ENCODE data around the gene CAPN2. TPM values are rescaled to one million over a fixed set of nuclear protein-coding genes. Genes with fewer than 3 reads are reported as not detected.

CAPN2 gene
- total RNA-seq, 1 donor from 2014 or later, result 391 TPM

- no peak overlapping the region for H3K27ac Mint-ChIP-seq (ENCODE audit: unreplicated experiment)
- DNase-seq (ENCODE audit: low read depth) (no peak), FAIRE-seq (no peak)
- H3K27ac ChIP-seq (ENCODE audit: low read depth, low read length), result no peak overlapping the region
- H2AFZ ChIP-seq (ENCODE audit: low read depth, low read length), result no peak overlapping the region
- H3K27me3 ChIP-seq (ENCODE audit: insufficient read depth, low read length), result no peaks in the 10 kb centered on the region
- peaks cover 53% of the 10 kb centered on the region for H3K36me3 Mint-ChIP-seq (ENCODE audit: low read depth, unreplicated experiment)
- H4K20me1 ChIP-seq (ENCODE audit: insufficient read depth, low read length), result peaks cover 89% of the 10 kb centered on the region
- no peak for TF ChIP-seq EZH2 (IDR thresholded peaks at IDR 0.05; ENCODE audit: insufficient read depth, low read length)
- no peak for TF ChIP-seq CTCF (IDR thresholded peaks at IDR 0.05; ENCODE audit: insufficient read depth, low read depth, low read length)
- peak overlapping the region; percentile 35 for H3K4me3 Mint-ChIP-seq (ENCODE audit: unreplicated experiment)
- no peaks in the 10 kb centered on the region for H3K27me3 Mint-ChIP-seq (ENCODE audit: low read depth, unreplicated experiment)
- H3K4me3 ChIP-seq (ENCODE audit: insufficient read depth, low read depth, low read length), result no peak overlapping the region
- H3K79me2 ChIP-seq (ENCODE audit: insufficient read depth, low read length), result peaks cover 97% of the 10 kb centered on the region
- no peak overlapping the region for H3K4me2 ChIP-seq (ENCODE audit: low read length)
- no peak overlapping the region for H3K9ac ChIP-seq (ENCODE audit: low read length)
- no peaks in the 10 kb centered on the region for H3K9me3 Mint-ChIP-seq (ENCODE audit: unreplicated experiment)
- peaks cover 41% of the 10 kb centered on the region for H3K36me3 ChIP-seq (ENCODE audit: insufficient read depth, low read length)
- peaks cover 67% of the 10 kb centered on the region for H3K4me1 ChIP-seq (ENCODE audit: insufficient read depth, low read length)
- no peaks in the 10 kb centered on the region for H3K9me3 ChIP-seq (ENCODE audit: insufficient read depth, low read depth, low read length)
- H3K4me1 Mint-ChIP-seq (ENCODE audit: low read depth, unreplicated experiment), result peaks cover 69% of the 10 kb centered on the region
These were observed 11.1 kb downstream of the CAPN2 start for GRCh38 chr1:223723351-223723904.

GRCh38 chr1:223724376-223724775, 12.0 kb downstream of the CAPN2 start:
- Histone ChIP-seq H4K20me1 (ENCODE audit: insufficient read depth, low read length) (peaks cover 90% of the 10 kb centered on the region), H2AFZ (ENCODE audit: low read depth, low read length) (no peak overlapping the region), H3K4me2 (ENCODE audit: low read length) (no peak overlapping the region), H3K9ac (ENCODE audit: low read length) (no peak overlapping the region), H3K4me3 (ENCODE audit: insufficient read depth, low read depth, low read length) (no peak overlapping the region), H3K9me3 (ENCODE audit: insufficient read depth, low read depth, low read length) (no peaks in the 10 kb centered on the region), H3K4me1 (ENCODE audit: insufficient read depth, low read length) (peaks cover 61% of the 10 kb centered on the region), H3K36me3 (ENCODE audit: insufficient read depth, low read length) (peaks cover 46% of the 10 kb centered on the region), H3K27ac (ENCODE audit: low read depth, low read length) (peak overlapping the region; percentile 21), H3K79me2 (ENCODE audit: insufficient read depth, low read length) (peaks cover 98% of the 10 kb centered on the region), H3K27me3 (ENCODE audit: insufficient read depth, low read length) (no peaks in the 10 kb centered on the region)
- Mint-ChIP-seq H3K36me3 (ENCODE audit: low read depth, unreplicated experiment) (peaks cover 49% of the 10 kb centered on the region), H3K4me3 (ENCODE audit: unreplicated experiment) (no peak overlapping the region), H3K27ac (ENCODE audit: unreplicated experiment) (no peak overlapping the region), H3K4me1 (ENCODE audit: low read depth, unreplicated experiment) (peaks cover 63% of the 10 kb centered on the region), H3K9me3 (ENCODE audit: unreplicated experiment) (no peaks in the 10 kb centered on the region), H3K27me3 (ENCODE audit: low read depth, unreplicated experiment) (no peaks in the 10 kb centered on the region)
- no peak for TF ChIP-seq CTCF (IDR thresholded peaks at IDR 0.05; ENCODE audit: insufficient read depth, low read depth, low read length)
- no peak for TF ChIP-seq EZH2 (IDR thresholded peaks at IDR 0.05; ENCODE audit: insufficient read depth, low read length)
- FAIRE-seq, result no peak
- no peak for DNase-seq (ENCODE audit: low read depth)

- Mint-ChIP-seq H3K4me1 (ENCODE audit: low read depth, unreplicated experiment) (peaks cover 57% of the 10 kb centered on the region), H3K36me3 (ENCODE audit: low read depth, unreplicated experiment) (peaks cover 46% of the 10 kb centered on the region), H3K4me3 (ENCODE audit: unreplicated experiment) (peak overlapping the region; percentile 67), H3K27ac (ENCODE audit: unreplicated experiment) (peak overlapping the region; percentile 47), H3K27me3 (ENCODE audit: low read depth, unreplicated experiment) (no peaks in the 10 kb centered on the region), H3K9me3 (ENCODE audit: unreplicated experiment) (no peaks in the 10 kb centered on the region)
- Histone ChIP-seq H4K20me1 (ENCODE audit: insufficient read depth, low read length) (peaks cover 86% of the 10 kb centered on the region), H3K4me3 (ENCODE audit: insufficient read depth, low read depth, low read length) (no peak overlapping the region), H2AFZ (ENCODE audit: low read depth, low read length) (no peak overlapping the region), H3K27ac (ENCODE audit: low read depth, low read length) (peak overlapping the region; percentile 83), H3K9me3 (ENCODE audit: insufficient read depth, low read depth, low read length) (no peaks in the 10 kb centered on the region), H3K27me3 (ENCODE audit: insufficient read depth, low read length) (no peaks in the 10 kb centered on the region), H3K79me2 (ENCODE audit: insufficient read depth, low read length) (peaks cover 98% of the 10 kb centered on the region), H3K4me2 (ENCODE audit: low read length) (peak overlapping the region; percentile 78), H3K4me1 (ENCODE audit: insufficient read depth, low read length) (peaks cover 54% of the 10 kb centered on the region), H3K9ac (ENCODE audit: low read length) (peak overlapping the region; percentile 66), H3K36me3 (ENCODE audit: insufficient read depth, low read length) (peaks cover 35% of the 10 kb centered on the region)
- FAIRE-seq (no peak), DNase-seq (ENCODE audit: low read depth) (no peak)
- TF ChIP-seq CTCF (IDR thresholded peaks at IDR 0.05; ENCODE audit: insufficient read depth, low read depth, low read length) (no peak), EZH2 (IDR thresholded peaks at IDR 0.05; ENCODE audit: insufficient read depth, low read length) (no peak)
These were observed 13.2 kb downstream of the CAPN2 start for GRCh38 chr1:223725578-223725977.

Measured in astrocyte (in vitro differentiated cells and primary cell).